Measurements from ENCODE around the gene KIAA1614. TPM values are rescaled to one million over a fixed set of nuclear protein-coding genes. Genes with fewer than 3 reads are reported as not detected.
A peak's percentile ranks its signal among the peaks of the same experiment; 100 is the strongest.

KIAA1614 gene
- total RNA-seq, 1 donor from 2014 or later = 0.56 TPM

- no peaks in the 10 kb centered on the region for H3K27me3 ChIP-seq
- H3K36me3 Mint-ChIP-seq = peaks cover 57% of the 10 kb centered on the region
These were observed 60.7 kb downstream of the KIAA1614 start for GRCh38 chr1:180973369-180973768.

DNA sequence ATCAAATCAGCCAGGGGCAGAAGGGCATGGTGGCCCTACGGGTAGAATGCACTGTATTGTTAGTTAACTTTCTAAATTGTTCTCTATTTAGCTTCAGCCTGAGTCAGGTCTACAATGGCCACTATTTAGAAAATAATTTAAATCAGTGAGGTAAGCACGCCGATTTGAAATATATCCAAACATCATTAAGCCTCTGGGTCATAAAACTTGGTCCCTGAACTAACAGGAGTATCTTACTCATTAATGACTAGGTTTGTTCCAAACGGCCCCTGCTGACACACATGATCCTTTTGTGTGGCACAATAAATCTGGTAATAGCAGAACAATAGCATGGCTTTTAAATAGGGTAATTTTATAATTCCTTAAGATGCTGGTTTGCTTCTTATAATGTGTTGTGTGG is 61.5 kb downstream of the KIAA1614 start:
- H3K9me3 ChIP-seq (ENCODE audit: low read depth) = no peaks in the 10 kb centered on the region
- peaks cover 8% of the 10 kb centered on the region for H3K36me3 ChIP-seq
- Mint-ChIP-seq H3K4me1 (peaks cover 18% of the 10 kb centered on the region), H3K9me3 (no peaks in the 10 kb centered on the region), H3K36me3 (peaks cover 57% of the 10 kb centered on the region), H3K27me3 (ENCODE audit: insufficient read depth, low read depth) (no peaks in the 10 kb centered on the region), H3K27ac (no peak overlapping the region), H3K4me3 (no peak overlapping the region)
- no peaks in the 10 kb centered on the region for H3K79me2 ChIP-seq (ENCODE audit: low read depth)
- no peak overlapping the region for H3K9ac ChIP-seq
- no peaks in the 10 kb centered on the region for H3F3A ChIP-seq (ENCODE audit: low read depth)
- H4K20me1 ChIP-seq (ENCODE audit: low read depth) = peaks cover 59% of the 10 kb centered on the region
- DNase-seq (ENCODE audit: low spot score) = peak; percentile 15
- H2AFZ ChIP-seq (replicated peaks) = no peak overlapping the region
- H3K4me2 ChIP-seq = peak overlapping the region; percentile 27
- H3K27me3 ChIP-seq = no peaks in the 10 kb centered on the region
- TF ChIP-seq CTCF (IDR thresholded peaks at IDR 0.05) = no peak
- no peak for TF ChIP-seq EZH2 (IDR thresholded peaks at IDR 0.05)
- no peak for TF ChIP-seq EZH2phosphoT487 (IDR thresholded peaks at IDR 0.05)
- H3K4me3 ChIP-seq = no peak overlapping the region
- H3K27ac ChIP-seq = no peak overlapping the region
- H3K4me1 ChIP-seq = peaks cover 12% of the 10 kb centered on the region

More at GRCh38 chr1:180973369-180973768, 60.7 kb downstream of the KIAA1614 start:
- H3K27ac Mint-ChIP-seq = no peak overlapping the region
- Histone ChIP-seq H3K36me3 (peaks cover 8% of the 10 kb centered on the region), H3K27ac (no peak overlapping the region), H4K20me1 (ENCODE audit: low read depth) (peaks cover 51% of the 10 kb centered on the region), H3K79me2 (ENCODE audit: low read depth) (no peaks in the 10 kb centered on the region), H3K9ac (no peak overlapping the region), H3K4me2 (no peak overlapping the region), H3F3A (ENCODE audit: low read depth) (no peaks in the 10 kb centered on the region), H2AFZ (replicated peaks) (no peak overlapping the region), H3K4me3 (no peak overlapping the region), H3K4me1 (peaks cover 12% of the 10 kb centered on the region), H3K9me3 (ENCODE audit: low read depth) (no peaks in the 10 kb centered on the region)
- TF ChIP-seq CTCF (IDR thresholded peaks at IDR 0.05) (no peak), EZH2 (IDR thresholded peaks at IDR 0.05) (no peak), EZH2phosphoT487 (IDR thresholded peaks at IDR 0.05) (no peak)
- no peaks in the 10 kb centered on the region for H3K27me3 Mint-ChIP-seq (ENCODE audit: insufficient read depth, low read depth)
- peaks cover 18% of the 10 kb centered on the region for H3K4me1 Mint-ChIP-seq
- no peak overlapping the region for H3K4me3 Mint-ChIP-seq
- DNase-seq (ENCODE audit: low spot score) = no peak
- H3K9me3 Mint-ChIP-seq = no peaks in the 10 kb centered on the region

- Histone ChIP-seq H4K20me1 (ENCODE audit: low read depth) (peaks cover 63% of the 10 kb centered on the region), H3K36me3 (peaks cover 8% of the 10 kb centered on the region), H3K9ac (no peak overlapping the region), H3K4me2 (no peak overlapping the region), H3K27me3 (no peaks in the 10 kb centered on the region), H2AFZ (replicated peaks) (no peak overlapping the region), H3K4me1 (peaks cover 12% of the 10 kb centered on the region), H3K79me2 (ENCODE audit: low read depth) (no peaks in the 10 kb centered on the region), H3K4me3 (no peak overlapping the region), H3F3A (ENCODE audit: low read depth) (no peaks in the 10 kb centered on the region), H3K9me3 (ENCODE audit: low read depth) (no peaks in the 10 kb centered on the region), H3K27ac (no peak overlapping the region)
- Mint-ChIP-seq H3K4me1 (peaks cover 18% of the 10 kb centered on the region), H3K27ac (no peak overlapping the region), H3K4me3 (no peak overlapping the region), H3K36me3 (peaks cover 56% of the 10 kb centered on the region), H3K27me3 (ENCODE audit: insufficient read depth, low read depth) (no peaks in the 10 kb centered on the region), H3K9me3 (peaks cover 2% of the 10 kb centered on the region)
- DNase-seq (ENCODE audit: low spot score) = no peak
- TF ChIP-seq CTCF (IDR thresholded peaks at IDR 0.05) (no peak), EZH2phosphoT487 (IDR thresholded peaks at IDR 0.05) (no peak), EZH2 (IDR thresholded peaks at IDR 0.05) (no peak)
These were observed 62.9 kb downstream of the KIAA1614 start for GRCh38 chr1:180975551-180975950.

Measured in neural progenitor cell (in vitro differentiated cells).